ENCODE measurements around the gene BCL7B.
"Not testable (repeated sequence)": the region's sequence is repeated elsewhere in the genome, so short reads cannot be mapped to it uniquely, and the experiment has no call there.

The BCL7B gene

DNA sequence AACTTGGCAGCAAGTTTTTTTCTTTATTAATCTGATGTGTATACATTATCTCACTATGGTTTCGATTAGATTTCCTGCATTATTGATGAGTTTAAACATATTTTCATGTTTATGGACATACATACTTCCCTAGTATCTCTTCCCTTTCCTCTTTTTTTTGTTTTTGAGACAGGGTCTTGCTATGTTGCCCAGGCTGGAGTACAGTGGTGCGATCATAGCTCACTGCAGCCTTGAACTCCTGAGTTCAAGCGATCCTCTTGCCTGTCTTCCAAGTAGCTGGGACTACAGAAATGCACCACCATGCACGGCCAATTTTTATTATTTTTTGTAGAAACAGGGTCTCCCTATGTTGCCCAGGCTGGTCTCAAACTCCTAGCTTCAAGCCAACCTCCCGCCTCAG lies 54.3 kb downstream of the BCL7B start:
- no peaks in the 10 kb centered on the region for H3K27me3 ChIP-seq (ENCODE audit: control insufficient read depth, low read length)
- H3K4me2 ChIP-seq (ENCODE audit: low read length), result no peak overlapping the region
- peaks cover 91% of the 10 kb centered on the region for H3K79me2 ChIP-seq (ENCODE audit: control insufficient read depth, low read length)
- no peak for TF ChIP-seq EZH2phosphoT487 (IDR thresholded peaks at IDR 0.05; ENCODE audit: borderline replicate concordance, low read length)
- TF ChIP-seq, protein P1, sequence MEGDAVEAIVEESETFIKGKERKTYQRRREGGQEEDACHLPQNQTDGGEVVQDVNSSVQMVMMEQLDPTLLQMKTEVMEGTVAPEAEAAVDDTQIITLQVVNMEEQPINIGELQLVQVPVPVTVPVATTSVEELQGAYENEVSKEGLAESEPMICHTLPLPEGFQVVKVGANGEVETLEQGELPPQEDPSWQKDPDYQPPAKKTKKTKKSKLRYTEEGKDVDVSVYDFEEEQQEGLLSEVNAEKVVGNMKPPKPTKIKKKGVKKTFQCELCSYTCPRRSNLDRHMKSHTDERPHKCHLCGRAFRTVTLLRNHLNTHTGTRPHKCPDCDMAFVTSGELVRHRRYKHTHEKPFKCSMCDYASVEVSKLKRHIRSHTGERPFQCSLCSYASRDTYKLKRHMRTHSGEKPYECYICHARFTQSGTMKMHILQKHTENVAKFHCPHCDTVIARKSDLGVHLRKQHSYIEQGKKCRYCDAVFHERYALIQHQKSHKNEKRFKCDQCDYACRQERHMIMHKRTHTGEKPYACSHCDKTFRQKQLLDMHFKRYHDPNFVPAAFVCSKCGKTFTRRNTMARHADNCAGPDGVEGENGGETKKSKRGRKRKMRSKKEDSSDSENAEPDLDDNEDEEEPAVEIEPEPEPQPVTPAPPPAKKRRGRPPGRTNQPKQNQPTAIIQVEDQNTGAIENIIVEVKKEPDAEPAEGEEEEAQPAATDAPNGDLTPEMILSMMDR (IDR thresholded peaks at IDR 0.05; ENCODE audit: low read depth, low read length, poor library complexity, severe bottlenecking), result no peak
- H3K36me3 ChIP-seq (ENCODE audit: control insufficient read depth, low read length), result peaks cover 96% of the 10 kb centered on the region
- no peaks in the 10 kb centered on the region for H3K9me2 ChIP-seq (replicated peaks; ENCODE audit: control insufficient read depth, low read length)
- H3F3A ChIP-seq (ENCODE audit: control insufficient read depth, insufficient read depth), result peaks cover 13% of the 10 kb centered on the region; the same call in 1 of the 2 replicates
- H3K27ac ChIP-seq (ENCODE audit: low read depth, low read length), result no peak overlapping the region
- H3K4me1 ChIP-seq (ENCODE audit: control insufficient read depth, low read length), result no peaks in the 10 kb centered on the region
- peaks cover 46% of the 10 kb centered on the region for H4K20me1 ChIP-seq (ENCODE audit: control insufficient read depth, insufficient read depth, low read depth, low read length)
- H3K9me3 ChIP-seq (ENCODE audit: control insufficient read depth, insufficient read depth, low read length), result no peaks in the 10 kb centered on the region
- H3K4me3 ChIP-seq (ENCODE audit: low read length), result no peak overlapping the region

DNA sequence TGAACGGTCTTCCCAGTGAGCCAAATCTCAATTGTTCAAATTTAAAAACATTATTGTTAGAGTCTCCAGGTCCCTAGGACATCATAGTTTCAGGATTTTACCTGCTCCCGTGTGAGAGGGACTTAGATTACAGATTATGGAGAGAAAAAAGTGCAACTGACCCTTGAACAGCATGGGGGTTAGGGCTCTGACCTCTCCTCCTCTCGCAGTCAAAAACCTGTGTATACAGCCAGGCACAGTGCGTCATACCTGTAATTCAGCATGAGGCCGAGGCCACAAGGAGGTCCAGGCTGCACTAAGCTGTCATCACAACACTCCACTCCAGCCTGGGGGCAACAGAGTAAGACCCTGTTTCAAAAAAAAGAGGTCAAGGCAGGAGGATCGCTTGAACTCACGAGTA lies 60.9 kb downstream of the BCL7B start:
- no peaks in the 10 kb centered on the region for H3K4me1 ChIP-seq (ENCODE audit: control insufficient read depth, low read length)
- H3K9me3 ChIP-seq (ENCODE audit: control insufficient read depth, insufficient read depth, low read length), result no peaks in the 10 kb centered on the region
- no peaks in the 10 kb centered on the region for H3K9me2 ChIP-seq (replicated peaks; ENCODE audit: control insufficient read depth, low read length)
- TF ChIP-seq, protein P1 (IDR thresholded peaks at IDR 0.05; ENCODE audit: low read depth, low read length, poor library complexity, severe bottlenecking), result no peak
- TF ChIP-seq EZH2phosphoT487 (IDR thresholded peaks at IDR 0.05; ENCODE audit: borderline replicate concordance, low read length), result no peak
- H3K27ac ChIP-seq (ENCODE audit: low read depth, low read length), result no peak overlapping the region
- peaks cover 41% of the 10 kb centered on the region for H4K20me1 ChIP-seq (ENCODE audit: control insufficient read depth, insufficient read depth, low read depth, low read length)
- peaks cover 10% of the 10 kb centered on the region for H3F3A ChIP-seq (ENCODE audit: control insufficient read depth, insufficient read depth)
- no peak overlapping the region for H3K4me2 ChIP-seq (ENCODE audit: low read length)
- H3K27me3 ChIP-seq (ENCODE audit: control insufficient read depth, low read length), result no peaks in the 10 kb centered on the region
- H3K36me3 ChIP-seq (ENCODE audit: control insufficient read depth, low read length), result peaks cover 98% of the 10 kb centered on the region
- peaks cover 90% of the 10 kb centered on the region for H3K79me2 ChIP-seq (ENCODE audit: control insufficient read depth, low read length)
- H3K4me3 ChIP-seq (ENCODE audit: low read length), result no peak overlapping the region

DNA sequence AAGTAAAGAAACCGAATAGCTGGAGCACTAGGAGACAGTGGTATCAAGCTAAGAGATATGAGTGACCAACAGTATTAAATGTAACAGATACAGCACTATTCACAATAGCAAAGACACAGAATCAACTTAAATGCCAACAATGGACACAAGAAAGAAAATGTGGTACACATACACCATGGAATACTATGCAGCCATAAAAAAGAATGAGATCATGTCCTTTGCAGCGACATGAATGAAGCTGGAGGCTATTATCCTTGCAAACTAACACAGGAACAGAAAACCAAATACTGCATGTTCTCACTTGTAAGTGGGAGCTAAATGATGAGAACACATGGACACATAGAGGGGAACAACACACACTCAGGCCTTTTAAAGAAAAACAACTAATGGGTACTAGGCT lies 62.0 kb downstream of the BCL7B start:
- not testable (repeated sequence) for H3K4me2 ChIP-seq (ENCODE audit: low read length); H3K9me3 ChIP-seq (ENCODE audit: control insufficient read depth, insufficient read depth, low read length); H3K4me3 ChIP-seq (ENCODE audit: low read length); H3K9me2 ChIP-seq (replicated peaks; ENCODE audit: control insufficient read depth, low read length); H3K4me1 ChIP-seq (ENCODE audit: control insufficient read depth, low read length); H3K27ac ChIP-seq (ENCODE audit: low read depth, low read length); H3K27me3 ChIP-seq (ENCODE audit: control insufficient read depth, low read length)
- Histone ChIP-seq H3K36me3 (ENCODE audit: control insufficient read depth, low read length) (peaks cover 96% of the 10 kb centered on the region), H3K79me2 (ENCODE audit: control insufficient read depth, low read length) (peaks cover 92% of the 10 kb centered on the region), H4K20me1 (ENCODE audit: control insufficient read depth, insufficient read depth, low read depth, low read length) (peaks cover 35% of the 10 kb centered on the region; the same call in 1 of the 2 replicates), H3F3A (ENCODE audit: control insufficient read depth, insufficient read depth) (peaks cover 10% of the 10 kb centered on the region)

DNA sequence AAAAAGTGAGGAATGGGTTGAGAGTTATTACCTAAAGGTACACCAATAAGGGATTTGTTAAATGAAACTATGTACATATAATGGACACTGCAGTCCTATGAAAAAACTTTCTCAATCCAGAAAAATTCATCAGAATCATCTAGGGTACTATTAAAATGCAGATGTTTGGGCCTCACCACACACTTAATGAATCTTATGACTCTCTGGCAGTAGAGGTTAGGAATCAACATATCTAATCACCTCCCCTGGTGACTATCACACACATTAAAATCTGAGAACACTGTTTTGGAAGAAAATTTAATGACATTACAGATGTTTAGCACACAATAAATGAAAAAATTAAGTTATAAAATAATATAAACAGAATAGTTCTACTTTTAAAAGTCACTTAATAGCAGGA lies 67.5 kb downstream of the BCL7B start:
- Histone ChIP-seq H3K4me2 (ENCODE audit: low read length) (no peak overlapping the region), H3K9me2 (replicated peaks; ENCODE audit: control insufficient read depth, low read length) (no peaks in the 10 kb centered on the region), H3K4me1 (ENCODE audit: control insufficient read depth, low read length) (no peaks in the 10 kb centered on the region), H3K27ac (ENCODE audit: low read depth, low read length) (no peak overlapping the region), H3K27me3 (ENCODE audit: control insufficient read depth, low read length) (no peaks in the 10 kb centered on the region), H3K9me3 (ENCODE audit: control insufficient read depth, insufficient read depth, low read length) (no peaks in the 10 kb centered on the region), H3K4me3 (ENCODE audit: low read length) (no peak overlapping the region), H3K79me2 (ENCODE audit: control insufficient read depth, low read length) (peaks cover 90% of the 10 kb centered on the region), H4K20me1 (ENCODE audit: control insufficient read depth, insufficient read depth, low read depth, low read length) (0 out of 2 replicates have a peak, but pooled peaks cover 10% of the 10 kb centered on the region), H3F3A (ENCODE audit: control insufficient read depth, insufficient read depth) (peaks cover 18% of the 10 kb centered on the region), H3K36me3 (ENCODE audit: control insufficient read depth, low read length) (peaks cover 96% of the 10 kb centered on the region)
- TF ChIP-seq, protein P1 (IDR thresholded peaks at IDR 0.05; ENCODE audit: low read depth, low read length, poor library complexity, severe bottlenecking), result no peak
- TF ChIP-seq EZH2phosphoT487 (IDR thresholded peaks at IDR 0.05; ENCODE audit: borderline replicate concordance, low read length), result no peak

All from DOHH2 (cell line).